Globus pallidus (tissue), 1 donor: ENCODE results near the gene SP1.
"Not testable (repeated sequence)": the region's sequence is repeated elsewhere in the genome, so short reads cannot be mapped to it uniquely, and the experiment has no call there.

ENCODE experiments used
- DNase-seq: peaks from one replicate; pipeline ENCODE4 v3.0.0-alpha.2; 2015; ENCODE audit warnings: low spot score

SP1 gene

GRCh38 chr12:53414756-53415417 lies 34.9 kb downstream of the SP1 start:
- DNase-seq = no peak

DNA sequence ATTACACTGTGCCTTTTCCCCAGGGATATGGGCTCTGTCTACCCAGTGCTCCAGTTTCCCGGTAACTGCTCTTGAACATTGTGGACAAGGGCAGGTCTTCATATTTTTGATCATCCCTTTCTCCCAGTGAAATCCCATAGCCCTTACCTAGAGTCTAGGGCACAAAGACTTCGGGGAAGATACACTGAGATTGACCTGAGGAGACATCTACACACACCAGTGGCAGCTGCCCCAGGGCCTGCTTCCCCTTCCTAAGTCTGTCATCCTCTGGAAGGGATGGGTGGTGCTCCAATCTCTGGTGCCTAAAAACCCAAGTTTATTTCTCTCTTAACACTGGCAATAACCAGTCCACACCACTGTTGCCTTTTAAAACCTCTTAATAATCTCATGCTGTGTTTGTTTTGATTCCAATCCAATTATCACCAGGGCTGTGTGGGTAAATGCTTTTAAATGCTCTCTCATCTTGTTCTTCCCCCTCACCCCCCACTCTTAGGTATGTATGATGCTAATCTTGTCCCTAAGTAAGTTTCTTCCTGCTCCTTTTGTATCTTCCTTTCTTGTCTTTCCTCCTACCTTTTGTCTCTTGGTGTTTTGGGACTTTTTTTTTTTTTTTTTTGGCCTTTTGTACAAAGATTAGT lies 35.9 kb downstream of the SP1 start:
- DNase-seq = not testable (repeated sequence)

GRCh38 chr12:53417291-53417816 lies 37.4 kb downstream of the SP1 start:
- not testable (repeated sequence) for DNase-seq

DNA sequence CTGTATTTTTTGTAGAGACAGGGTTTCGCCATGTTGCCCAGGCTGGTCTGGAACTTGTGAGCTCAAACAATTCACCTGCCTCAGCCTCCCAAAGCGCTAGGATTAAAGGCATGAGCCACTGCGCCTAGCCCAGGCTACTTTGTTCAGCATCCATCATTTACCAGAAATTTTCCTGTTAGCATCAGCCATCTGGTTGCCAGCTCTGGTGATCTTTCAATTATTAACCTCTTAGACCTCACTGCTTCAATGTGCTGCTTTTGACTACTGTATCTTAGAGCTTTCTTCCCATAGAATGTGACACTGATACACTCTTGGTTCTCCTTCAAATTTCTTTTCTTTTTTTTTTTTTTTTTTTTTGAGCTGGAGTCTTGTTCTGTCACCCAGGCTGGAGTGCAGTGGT lies 38.2 kb downstream of the SP1 start:
- DNase-seq = no peak

DNA sequence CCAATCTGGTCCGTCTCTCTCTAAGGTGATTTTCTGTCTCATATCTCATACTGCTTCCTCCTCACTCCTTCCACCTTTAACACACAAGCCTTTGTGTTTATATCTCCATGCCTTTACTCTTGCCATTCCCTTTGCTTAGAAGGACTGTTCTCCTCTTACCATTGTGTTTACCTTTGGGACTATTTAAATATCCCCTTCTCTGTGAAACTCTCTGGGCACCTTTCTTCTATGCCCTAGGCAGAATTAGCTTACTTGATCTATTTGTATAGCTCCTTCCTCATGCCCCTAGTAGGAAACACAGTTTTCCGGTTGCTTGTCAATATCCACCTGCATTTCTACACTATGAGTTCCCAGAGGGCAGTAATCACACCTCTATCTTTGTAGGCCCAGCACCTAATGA lies 39.8 kb downstream of the SP1 start:
- DNase-seq = no peak

DNA sequence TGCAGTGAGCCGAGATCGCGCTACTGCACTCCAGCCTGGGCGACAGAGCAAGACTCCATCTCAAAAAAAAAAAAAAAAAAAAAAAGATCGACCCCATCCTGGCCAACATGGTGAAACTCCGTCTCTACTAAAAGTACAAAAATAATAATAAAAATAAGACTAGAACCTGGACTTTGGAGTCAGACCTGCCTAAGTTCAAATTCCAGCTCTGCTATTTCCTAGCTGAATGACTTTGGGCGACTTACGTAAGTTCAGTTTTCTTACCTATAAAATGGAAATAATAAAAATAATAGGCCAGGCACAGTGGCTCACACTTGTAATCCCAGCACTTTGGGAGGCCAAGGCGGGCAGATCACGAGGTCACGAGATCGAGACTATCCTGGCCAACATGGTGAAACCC lies 42.3 kb downstream of the SP1 start:
- not testable (repeated sequence) for DNase-seq

DNA sequence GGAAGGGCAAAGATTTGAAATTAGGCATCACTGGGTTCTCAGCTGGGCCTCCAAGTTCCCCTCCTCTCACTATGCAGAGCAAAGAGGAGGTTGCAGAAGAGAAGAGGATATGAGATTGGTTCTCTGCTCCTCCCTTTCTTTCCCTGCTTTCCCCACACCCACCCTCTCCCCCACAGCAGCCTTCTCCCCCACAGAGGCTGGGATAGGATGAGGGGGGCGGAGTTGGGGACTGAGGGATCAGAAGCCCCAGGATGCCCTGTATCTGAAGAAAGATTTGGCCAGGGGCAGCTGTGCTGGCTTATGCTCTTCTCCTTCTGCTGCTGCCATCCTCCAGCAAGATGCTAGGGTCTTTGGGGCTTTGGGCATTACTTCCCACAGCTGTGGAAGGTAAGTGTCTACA lies 43.6 kb downstream of the SP1 start, which contains the start of gene AMHR2:
AMHR2 (plus strand) TSS at position 259 of the 400 bp plus-strand sequence; CDS start at position 339, 80 bp downstream.
- DNase-seq = no peak

GRCh38 chr12:53424626-53425514 lies 44.9 kb downstream of the SP1 start:
- DNase-seq = no peak

GRCh38 chr12:53425515-53426150 lies 45.7 kb downstream of the SP1 start:
- no peak for DNase-seq

DNA sequence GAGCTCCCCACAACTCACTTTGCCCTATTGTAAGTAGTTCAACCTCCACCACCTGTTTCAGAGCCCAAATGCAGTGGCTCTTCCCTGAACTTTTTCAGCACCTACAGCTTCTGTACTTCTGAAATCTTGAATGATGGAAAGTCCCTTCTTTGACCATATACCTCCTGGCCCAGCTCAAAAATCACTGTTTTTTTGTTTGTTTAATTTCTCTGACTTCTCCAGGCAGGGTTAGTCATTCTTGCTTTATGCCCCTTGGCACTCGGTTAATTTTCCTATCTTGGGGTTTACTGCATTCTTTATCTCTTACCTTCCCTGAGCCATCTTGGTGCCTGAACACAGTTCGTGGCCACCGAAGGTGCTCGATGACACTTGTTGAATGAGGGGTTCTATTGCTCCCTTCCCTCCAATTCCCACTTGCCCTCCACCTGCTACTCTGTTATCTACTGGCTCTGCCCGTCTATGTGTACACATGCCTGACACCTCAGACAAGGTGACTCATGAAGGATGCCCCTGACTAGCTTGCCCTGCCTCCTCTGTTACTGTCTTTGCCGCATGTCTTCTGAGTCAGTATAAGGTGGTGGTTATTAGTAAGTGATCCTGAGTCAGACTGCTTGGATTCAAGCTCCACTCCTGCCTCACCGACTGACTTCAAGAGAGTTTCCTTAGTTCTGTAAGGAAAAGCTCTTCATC lies 48.1 kb downstream of the SP1 start:
- DNase-seq = no peak

- DNase-seq = no peak
Observed at GRCh38 chr12:53428741-53429140, 48.8 kb downstream of the SP1 start.

DNA sequence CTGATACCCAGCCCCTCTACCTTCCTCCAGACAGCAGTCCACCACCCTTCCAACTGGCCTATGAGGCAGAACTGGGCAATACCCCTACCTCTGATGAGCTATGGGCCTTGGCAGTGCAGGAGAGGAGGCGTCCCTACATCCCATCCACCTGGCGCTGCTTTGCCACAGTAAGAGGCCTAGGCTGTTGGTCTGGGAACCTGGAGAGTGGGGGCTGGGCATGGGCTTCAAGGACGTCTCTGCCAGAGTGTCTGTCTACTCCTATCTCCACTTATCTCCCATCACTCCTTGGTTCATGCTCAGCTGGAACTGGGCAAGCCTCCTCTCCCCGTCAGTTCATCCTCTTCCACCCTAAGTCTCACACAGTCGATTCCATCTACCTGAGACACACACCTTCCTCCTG lies 50.1 kb downstream of the SP1 start:
- no peak for DNase-seq

- DNase-seq = no peak
Observed at GRCh38 chr12:53431187-53431586, 51.2 kb downstream of the SP1 start.

DNA sequence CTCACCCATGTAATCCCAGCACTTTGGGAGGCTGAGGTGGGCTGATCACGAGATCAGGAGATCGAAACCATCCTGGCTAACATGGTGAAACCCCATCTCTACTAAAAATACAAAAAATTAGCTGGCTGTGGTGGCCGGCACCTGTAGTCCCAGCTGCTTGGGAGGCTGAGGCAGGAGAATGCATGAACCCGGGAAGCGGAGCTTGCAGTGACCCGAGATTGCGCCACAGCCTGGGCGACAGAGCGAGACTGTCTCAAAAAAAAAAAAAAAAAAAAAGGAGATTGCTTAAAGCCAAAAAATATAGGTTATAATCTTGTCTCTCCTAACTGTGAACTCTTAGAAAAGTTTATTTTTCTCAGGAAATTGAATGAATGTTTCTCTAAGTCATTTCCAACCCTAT lies 55.4 kb downstream of the SP1 start:
- not testable (repeated sequence) for DNase-seq

- DNase-seq = not testable (repeated sequence)
Observed at GRCh38 chr12:53439582-53439981, 59.6 kb downstream of the SP1 start.

GRCh38 chr12:53441040-53441833 lies 61.3 kb downstream of the SP1 start, which contains the start of gene PRR13:
Gene PRR13, plus strand, starts transcription at chr12:53441734. Its CDS starts 981 bp downstream, at chr12:53442715.
- DNase-seq = peak; percentile 100

- no peak for DNase-seq
Observed at GRCh38 chr12:53443955-53444354, 64.0 kb downstream of the SP1 start.

DNA sequence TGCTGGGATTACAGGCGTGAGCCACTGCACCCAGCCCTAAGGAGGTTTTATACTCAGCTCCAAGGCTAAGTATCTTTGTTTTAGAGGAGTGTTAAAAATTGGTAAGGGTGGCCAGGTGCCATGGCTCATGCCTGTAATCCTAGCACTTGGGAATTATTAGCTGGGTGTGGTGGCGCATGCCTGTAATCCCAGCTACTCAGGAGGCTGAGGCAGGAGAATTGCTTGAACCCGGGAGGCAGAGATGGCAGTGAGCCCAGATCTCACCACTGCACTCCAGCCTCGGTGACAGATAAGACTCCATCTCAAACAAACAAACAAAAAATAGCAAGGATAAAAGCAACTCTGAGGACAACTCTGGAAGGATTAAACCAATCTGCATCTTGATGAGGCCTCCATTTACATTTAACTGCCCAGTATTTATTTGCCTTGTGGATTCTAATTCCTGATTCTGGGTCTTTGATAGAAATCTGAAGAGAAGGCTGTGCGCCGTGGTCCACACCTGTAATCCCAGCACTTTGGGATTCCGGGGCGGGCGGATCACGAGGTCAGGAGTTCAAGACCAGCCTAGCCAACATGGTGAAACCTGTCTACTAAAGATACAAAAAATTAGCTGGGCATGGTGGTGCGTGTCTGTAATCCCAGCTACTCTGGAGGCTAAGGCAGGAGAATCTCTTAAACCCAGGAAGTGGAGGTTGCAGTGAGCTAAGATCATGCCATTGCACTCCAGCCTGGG lies 64.8 kb downstream of the SP1 start:
- DNase-seq = not testable (repeated sequence)

- DNase-seq = no peak
Observed at GRCh38 chr12:53450936-53451335, 71.0 kb downstream of the SP1 start.
